ENCODE data around the gene SMIM13. TPM values are rescaled to one million over a fixed set of nuclear protein-coding genes. Genes with fewer than 3 reads are reported as not detected.

The SMIM13 gene
- total and polyA plus RNA-seq, 2 of the 4 experiments (the other 2 are of a cell fraction) = 5.4 to 10.0 TPM

DNA sequence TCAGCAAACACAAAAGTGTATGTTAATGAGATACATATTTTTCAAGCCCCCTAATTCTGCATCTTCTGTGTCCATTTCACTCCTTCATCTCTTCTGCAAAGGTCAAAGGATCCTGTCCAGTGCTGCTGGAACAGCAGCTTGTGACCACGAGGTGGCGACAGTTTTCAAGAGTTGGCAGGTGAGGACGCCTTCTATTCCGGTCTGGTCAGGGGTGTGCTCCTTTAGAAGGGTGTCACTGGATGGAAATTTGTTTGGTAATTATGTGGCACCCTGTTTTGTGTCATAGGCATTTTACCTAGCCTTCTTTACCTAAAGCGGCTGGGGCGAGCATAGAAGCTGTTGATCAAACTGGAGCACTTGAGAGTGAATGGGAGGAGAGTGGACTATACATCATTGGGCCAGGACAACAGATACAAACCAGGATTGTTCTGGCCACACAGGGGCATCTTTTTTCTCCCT, 50.8 kb downstream of the SMIM13 start:
- POLR2A ChIA-PET (ENCODE audit: unreplicated experiment) = no interaction called here
- CTCF ChIA-PET = interaction anchor here (0.6 to 3.5 kb wide), 3 partner anchors 350 to 356 kb away, joined by 3 to 15 read pairs (median 4); no protein-coding TSS in a partner anchor

More for the DNA sequence above, 50.8 kb downstream of the SMIM13 start:
- Histone ChIP-seq H3K27ac (ENCODE audit: insufficient read depth, low read length) (no peak overlapping the region), H2AK5ac (ENCODE audit: low read depth, low read length) (0 out of 2 replicates have a peak overlapping the region, but pooled peaks have one; percentile 20), H4K5ac (ENCODE audit: low read depth, low read length) (no peak overlapping the region), H2BK15ac (ENCODE audit: low read depth, low read length) (no peak overlapping the region), H3K9me3 (ENCODE audit: control insufficient read depth, insufficient read depth, low read length) (no peaks in the 10 kb centered on the region), H3K36me3 (ENCODE audit: control insufficient read depth, insufficient read depth, low read length) (no peaks in the 10 kb centered on the region), H2BK5ac (ENCODE audit: low read depth, low read length, poor library complexity, severe bottlenecking) (no peak overlapping the region), H3K23ac (ENCODE audit: low read depth, low read length) (no peak overlapping the region), H3K27me3 (ENCODE audit: control insufficient read depth, insufficient read depth, low read length) (no peaks in the 10 kb centered on the region), H3K79me1 (ENCODE audit: low read depth in 1 of 2, low read length in 2 of 2) (peaks cover 0 to 8% of the 10 kb centered on the region in 2 experiments; a peak in 1 of 4 replicates), H3K4me1 (ENCODE audit: control insufficient read depth, insufficient read depth, low read length) (peaks cover 4% of the 10 kb centered on the region; the same call in 1 of the 2 replicates), H2BK120ac (ENCODE audit: low read depth, low read length) (peak overlapping the region; percentile 42; the same call in 1 of the 2 replicates), H3K9me1 (ENCODE audit: insufficient read depth, low read length) (no peaks in the 10 kb centered on the region; the same call in 1 of the 2 replicates), H2BK20ac (ENCODE audit: low read depth, low read length) (peak overlapping the region; percentile 72), H3K4me3 (ENCODE audit: insufficient read depth, low read depth, low read length) (no peak overlapping the region), H3K56ac (ENCODE audit: extremely low read depth, insufficient read depth, low read length) (no peak overlapping the region), H3K14ac (replicated peaks; ENCODE audit: low read depth, low read length) (no peak overlapping the region), H4K91ac (ENCODE audit: insufficient read depth, low read depth, low read length) (no peak overlapping the region), H3K4ac (ENCODE audit: low read depth, low read length) (peak overlapping the region; percentile 38; the same call in 1 of the 2 replicates), H3K9ac (ENCODE audit: low read depth, low read length) (no peak overlapping the region), H4K8ac (ENCODE audit: low read depth in 2 of 2, low read length in 2 of 2) (no peak overlapping the region), H4K20me1 (ENCODE audit: insufficient read depth, low read length) (peaks cover 5% of the 10 kb centered on the region; the same call in 1 of the 2 replicates), H3K18ac (ENCODE audit: low read depth, low read length) (no peak overlapping the region), H3K4me2 (ENCODE audit: low read depth, low read length) (no peak overlapping the region), H2AK9ac (replicated peaks; ENCODE audit: low read depth, low read length, poor library complexity) (no peak overlapping the region), H2AFZ (replicated peaks; ENCODE audit: low read length, poor library complexity) (peak overlapping the region; percentile 34)
- intact Hi-C loops (cut with micrococcal nuclease) (loop anchor here (1.0 to 5.0 kb wide), 5 partner anchors 88 to 431 kb away; partner anchors contain the start of gene NEDD9), dilution Hi-C loops (cut with HindIII; ENCODE audit: low sequenced_read_pairs, unreplicated experiment) (no loop called here), in situ Hi-C loops (cut with MboI; ENCODE audit: low sequenced_read_pairs) (loop anchor here (5.0 kb wide), 1 partner anchor 353 kb away; no protein-coding TSS in a partner anchor)
- no CpG with 5 or more reads among the region's 6 CpGs for WGBS, 2 experiments (ENCODE audit: extremely low coverage in 2 of 2, insufficient read length in 1 of 2)
- BruUV-seq (replicated peaks) = no TSS peak
- DNase-seq (peak; percentile 72), ATAC-seq (ENCODE audit: low read depth) (peak; percentile 76)
- 0 out of 2 replicates have a peak, but pooled peaks have one; percentile 49 for TF ChIP-seq POLR2A (IDR thresholded peaks at IDR 0.05; ENCODE audit: low read depth, low read length)
- TF ChIP-seq CEBPB (IDR thresholded peaks at IDR 0.05; ENCODE audit: low read depth, low read length) = no peak
- no peak for TF ChIP-seq MAZ (IDR thresholded peaks at IDR 0.05; ENCODE audit: borderline replicate concordance, low read depth, low read length)
- TF ChIP-seq NFE2L2 (IDR thresholded peaks at IDR 0.05; ENCODE audit: low read depth, low read length) = no peak
- TF ChIP-seq, protein P1, sequence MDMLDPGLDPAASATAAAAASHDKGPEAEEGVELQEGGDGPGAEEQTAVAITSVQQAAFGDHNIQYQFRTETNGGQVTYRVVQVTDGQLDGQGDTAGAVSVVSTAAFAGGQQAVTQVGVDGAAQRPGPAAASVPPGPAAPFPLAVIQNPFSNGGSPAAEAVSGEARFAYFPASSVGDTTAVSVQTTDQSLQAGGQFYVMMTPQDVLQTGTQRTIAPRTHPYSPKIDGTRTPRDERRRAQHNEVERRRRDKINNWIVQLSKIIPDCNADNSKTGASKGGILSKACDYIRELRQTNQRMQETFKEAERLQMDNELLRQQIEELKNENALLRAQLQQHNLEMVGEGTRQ (IDR thresholded peaks at IDR 0.05; ENCODE audit: low read depth, low read length) = no peak
- TF ChIP-seq MXI1 (IDR thresholded peaks at IDR 0.05; ENCODE audit: borderline replicate concordance, low read depth, low read length) = no peak
- TF ChIP-seq RAD21 (IDR thresholded peaks at IDR 0.05; ENCODE audit: low read length) = peak; percentile 96
- TF ChIP-seq BHLHE40 (IDR thresholded peaks at IDR 0.05; ENCODE audit: low read depth, low read length) = no peak
- TF ChIP-seq SMC3 (IDR thresholded peaks at IDR 0.05; ENCODE audit: low read depth, low read length) = peak; percentile 92
- TF ChIP-seq, protein P2, sequence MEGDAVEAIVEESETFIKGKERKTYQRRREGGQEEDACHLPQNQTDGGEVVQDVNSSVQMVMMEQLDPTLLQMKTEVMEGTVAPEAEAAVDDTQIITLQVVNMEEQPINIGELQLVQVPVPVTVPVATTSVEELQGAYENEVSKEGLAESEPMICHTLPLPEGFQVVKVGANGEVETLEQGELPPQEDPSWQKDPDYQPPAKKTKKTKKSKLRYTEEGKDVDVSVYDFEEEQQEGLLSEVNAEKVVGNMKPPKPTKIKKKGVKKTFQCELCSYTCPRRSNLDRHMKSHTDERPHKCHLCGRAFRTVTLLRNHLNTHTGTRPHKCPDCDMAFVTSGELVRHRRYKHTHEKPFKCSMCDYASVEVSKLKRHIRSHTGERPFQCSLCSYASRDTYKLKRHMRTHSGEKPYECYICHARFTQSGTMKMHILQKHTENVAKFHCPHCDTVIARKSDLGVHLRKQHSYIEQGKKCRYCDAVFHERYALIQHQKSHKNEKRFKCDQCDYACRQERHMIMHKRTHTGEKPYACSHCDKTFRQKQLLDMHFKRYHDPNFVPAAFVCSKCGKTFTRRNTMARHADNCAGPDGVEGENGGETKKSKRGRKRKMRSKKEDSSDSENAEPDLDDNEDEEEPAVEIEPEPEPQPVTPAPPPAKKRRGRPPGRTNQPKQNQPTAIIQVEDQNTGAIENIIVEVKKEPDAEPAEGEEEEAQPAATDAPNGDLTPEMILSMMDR (conservative IDR thresholded peaks at IDR 0.05; ENCODE audit: low read depth, low read length) = peak; percentile 88
- TF ChIP-seq FOS (IDR thresholded peaks at IDR 0.05; ENCODE audit: low read depth, low read length) = no peak
- no peak for TF ChIP-seq CHD1 (IDR thresholded peaks at IDR 0.05; ENCODE audit: low read depth, low read length)
- TF ChIP-seq MAFK (IDR thresholded peaks at IDR 0.05; ENCODE audit: low read depth, low read length) = no peak
- TF ChIP-seq, protein P3, sequence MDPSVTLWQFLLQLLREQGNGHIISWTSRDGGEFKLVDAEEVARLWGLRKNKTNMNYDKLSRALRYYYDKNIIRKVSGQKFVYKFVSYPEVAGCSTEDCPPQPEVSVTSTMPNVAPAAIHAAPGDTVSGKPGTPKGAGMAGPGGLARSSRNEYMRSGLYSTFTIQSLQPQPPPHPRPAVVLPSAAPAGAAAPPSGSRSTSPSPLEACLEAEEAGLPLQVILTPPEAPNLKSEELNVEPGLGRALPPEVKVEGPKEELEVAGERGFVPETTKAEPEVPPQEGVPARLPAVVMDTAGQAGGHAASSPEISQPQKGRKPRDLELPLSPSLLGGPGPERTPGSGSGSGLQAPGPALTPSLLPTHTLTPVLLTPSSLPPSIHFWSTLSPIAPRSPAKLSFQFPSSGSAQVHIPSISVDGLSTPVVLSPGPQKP (IDR thresholded peaks at IDR 0.05; ENCODE audit: borderline replicate concordance, low read depth, low read length) = no peak
- TF ChIP-seq RCOR1 (IDR thresholded peaks at IDR 0.05; ENCODE audit: insufficient replicate concordance, low read length) = no peak
- TF ChIP-seq RFX5 (IDR thresholded peaks at IDR 0.05; ENCODE audit: low read depth, low read length) = no peak
